CD4-positive, alpha-beta T cell treated with Interferon gamma for 1 hour (primary cell): ENCODE results near the gene TERC.
A peak's percentile ranks its signal among the peaks of the same experiment; 100 is the strongest.
"Not testable (repeated sequence)": the region's sequence is repeated elsewhere in the genome, so short reads cannot be mapped to it uniquely, and the experiment has no call there.

ENCODE experiments used
- DNase-seq: peaks from one replicate; pipeline ENCODE4 v3.0.0-alpha.2; 2020

Gene TERC

GRCh38 chr3:169771497-169772304 lies 6.8 kb upstream of the TERC start:
- peak; percentile 58 for DNase-seq

GRCh38 chr3:169769287-169770181 lies 4.7 kb upstream of the TERC start, which contains the start of gene ACTRT3:
TSS of gene ACTRT3 (minus strand) at chr3:169769561. CDS start at chr3:169769520, 41 bp downstream.
- DNase-seq: peak; percentile 65

GRCh38 chr3:169764312-169764881 lies 463 bp downstream of the TERC start:
- DNase-seq: peak; percentile 63

- DNase-seq: no peak
These were observed 4.4 kb downstream of the TERC start for GRCh38 chr3:169760479-169760878.

GRCh38 chr3:169759256-169759655 lies 5.6 kb downstream of the TERC start:
- DNase-seq: no peak

GRCh38 chr3:169758359-169758994 lies 6.4 kb downstream of the TERC start:
- no peak for DNase-seq

- no peak for DNase-seq
These were observed 9.4 kb downstream of the TERC start for GRCh38 chr3:169755488-169755887.

GRCh38 chr3:169754711-169755110 lies 10.1 kb downstream of the TERC start:
- DNase-seq: no peak

- DNase-seq: no peak
These were observed 13.0 kb downstream of the TERC start for GRCh38 chr3:169751875-169752274.

GRCh38 chr3:169750665-169751064 lies 14.2 kb downstream of the TERC start:
- no peak for DNase-seq

GRCh38 chr3:169748670-169749069 lies 16.2 kb downstream of the TERC start:
- no peak for DNase-seq

GRCh38 chr3:169746924-169747323 lies 17.9 kb downstream of the TERC start:
- no peak for DNase-seq

GRCh38 chr3:169744366-169745054 lies 20.4 kb downstream of the TERC start:
- DNase-seq: no peak

GRCh38 chr3:169739067-169739466 lies 25.8 kb downstream of the TERC start:
- no peak for DNase-seq

GRCh38 chr3:169731857-169732256 lies 33.0 kb downstream of the TERC start:
- DNase-seq: not testable (repeated sequence)

GRCh38 chr3:169722724-169723123 lies 42.1 kb downstream of the TERC start:
- DNase-seq: no peak

- not testable (repeated sequence) for DNase-seq
These were observed 46.4 kb downstream of the TERC start for GRCh38 chr3:169718415-169718814.
